Gastroesophageal sphincter (tissue), 4 donors: ENCODE results near the gene AGPAT3. TPM values are rescaled to one million over a fixed set of nuclear protein-coding genes. Genes with fewer than 3 reads are reported as not detected.

Experiments
- ATAC-seq: fragments of 150-250 bp; one replicate; pipeline ENCODE4 v1.9.1; 2016; ENCODE audit warnings: mild to moderate bottlenecking, moderate library complexity
- H3K27ac ChIP-seq, 4 donors: fragments of 200-600 bp; sonication (generic) in 3 of 4; 1 replicate in 3 of 4; 2 replicates in 1 of 4; pipeline ENCODE4 v1.5.1; 2016 to 2019
- H3K27me3 ChIP-seq: fragments of 200-600 bp; sonication (generic); one replicate; pipeline ENCODE4 v1.5.1; 2019
- H3K36me3 ChIP-seq, 2 donors: fragments of 200-600 bp; sonication (generic); one replicate each; pipeline ENCODE4 v1.5.1; 2019; ENCODE audit warnings: control low read depth in 1 of 2
- H3K4me1 ChIP-seq, 3 donors: fragments of 200-600 bp; sonication (generic); 1 replicate in 2 of 3; 2 replicates in 1 of 3; pipeline ENCODE4 v1.5.1; 2016 to 2019; ENCODE audit warnings: control low read depth in 2 of 3
- H3K4me3 ChIP-seq, 2 donors: fragments of 200-600 bp; sonication (generic); one replicate each; pipeline ENCODE4 v1.5.1; 2019; ENCODE audit warnings: mild to moderate bottlenecking in 1 of 2, moderate library complexity in 1 of 2
- H3K9me3 ChIP-seq, 3 donors: fragments of 200-600 bp; sonication (generic); one replicate each; pipeline ENCODE4 v1.5.1; 2017 to 2019; ENCODE audit warnings: control low read depth in 2 of 3
- EP300 ChIP-seq: sonication (generic); formaldehyde crosslinking; IDR thresholded peaks from one replicate; pipeline ENCODE4 v1.6.1; 2017; ENCODE audit warnings: antibody characterized with exemption, mild to moderate bottlenecking
- POLR2A ChIP-seq, 2 donors: fragments of 450-650 bp; IDR thresholded peaks; one replicate each; pipeline ENCODE4 v1.6.1; 2017; ENCODE audit warnings: antibody characterized with exemption in 2 of 2, mild to moderate bottlenecking in 2 of 2, moderate library complexity in 1 of 2
- POLR2AphosphoS5 ChIP-seq: sonication (generic); formaldehyde crosslinking; IDR thresholded peaks from one replicate; pipeline ENCODE4 v1.6.1; 2017; ENCODE audit warnings: antibody characterized with exemption
- WGBS, 2 donors: methylation state at CpG; one replicate each; pipeline ENCODE4 v1.1.5; 2018; ENCODE audit warnings: low coverage in 1 of 2; 5-methylcytosine and 5-hydroxymethylcytosine counted together
- total RNA-seq, 4 donors: library from RNA; depleted of rRNA; stranded (reverse); fragments of >200 nt; gene quantifications; one replicate each; pipeline ENCODE4 v1.1.0, GENCODE V29; 2016
- TF ChIP-seq, protein P1 (sequence below), 4 experiments: fragments of 200-600 bp in 2 of 4; fragments of 450-650 bp in 2 of 4; sonication (generic) in 1 of 4; IDR thresholded peaks; one replicate each; pipeline ENCODE4 v1.5.1; 2017 to 2019; ENCODE audit warnings: antibody characterized with exemption in 4 of 4, mild to moderate bottlenecking in 2 of 4, moderate library complexity in 2 of 4

Gene AGPAT3
- total RNA-seq, 4 donors from 2014 or later = 27.1 to 46.9 (median 32.2) TPM

DNA sequence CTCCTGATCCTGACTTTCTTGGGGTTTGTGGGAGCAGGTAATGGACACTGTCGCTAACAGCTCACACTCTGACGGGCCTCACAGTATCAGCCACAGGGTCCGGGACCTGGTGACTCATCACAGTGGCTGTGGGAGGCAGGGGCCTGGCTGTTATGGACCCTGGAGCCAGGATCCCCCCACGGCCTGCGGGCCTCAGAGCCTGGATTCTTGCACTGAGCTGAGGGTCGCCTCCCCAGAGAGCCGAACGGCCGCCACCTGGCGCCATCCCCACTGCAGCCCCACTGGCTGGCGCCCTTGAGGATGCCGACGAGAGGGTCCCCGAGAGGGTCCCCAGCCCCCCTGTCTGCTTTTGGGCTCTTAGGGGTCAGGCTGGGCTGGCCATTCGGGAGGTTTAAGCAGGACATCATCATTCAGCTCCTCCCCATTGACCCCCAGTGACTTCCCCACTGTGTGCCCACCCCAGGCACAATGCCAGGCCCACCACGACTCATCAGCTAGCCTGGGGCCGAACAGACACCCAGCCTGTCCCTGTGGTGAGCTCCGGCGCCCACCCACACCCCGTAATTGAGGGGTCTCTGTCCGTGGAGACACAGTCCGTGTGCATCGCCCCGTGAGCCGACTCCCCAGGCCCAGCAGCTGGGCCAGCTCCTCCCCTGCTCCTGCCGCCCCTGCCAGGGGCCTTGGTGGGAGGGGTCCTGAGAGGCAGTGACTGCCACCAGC is 116.3 kb downstream of the AGPAT3 start:
- Histone ChIP-seq H3K27ac (no peak overlapping the region), H3K36me3 (peaks cover 0 to 73% of the 10 kb centered on the region in 2 donors), H3K4me3 (no peak overlapping the region), H3K9me3 (no peaks in the 10 kb centered on the region), H3K4me1 (peaks cover 0 to 6% (median 0%) of the 10 kb centered on the region in 3 donors), H3K27me3 (no peaks in the 10 kb centered on the region)
- ATAC-seq = no peak
- WGBS, 2 donors = 100% methylated on average over 1 of the region's 26 CpGs; no CpG with 5 or more reads in 1 of the 2 donors
- TF ChIP-seq POLR2A (IDR thresholded peaks at IDR 0.05) (no peak), POLR2AphosphoS5 (no peak), EP300 (no peak)
- TF ChIP-seq, protein P1, sequence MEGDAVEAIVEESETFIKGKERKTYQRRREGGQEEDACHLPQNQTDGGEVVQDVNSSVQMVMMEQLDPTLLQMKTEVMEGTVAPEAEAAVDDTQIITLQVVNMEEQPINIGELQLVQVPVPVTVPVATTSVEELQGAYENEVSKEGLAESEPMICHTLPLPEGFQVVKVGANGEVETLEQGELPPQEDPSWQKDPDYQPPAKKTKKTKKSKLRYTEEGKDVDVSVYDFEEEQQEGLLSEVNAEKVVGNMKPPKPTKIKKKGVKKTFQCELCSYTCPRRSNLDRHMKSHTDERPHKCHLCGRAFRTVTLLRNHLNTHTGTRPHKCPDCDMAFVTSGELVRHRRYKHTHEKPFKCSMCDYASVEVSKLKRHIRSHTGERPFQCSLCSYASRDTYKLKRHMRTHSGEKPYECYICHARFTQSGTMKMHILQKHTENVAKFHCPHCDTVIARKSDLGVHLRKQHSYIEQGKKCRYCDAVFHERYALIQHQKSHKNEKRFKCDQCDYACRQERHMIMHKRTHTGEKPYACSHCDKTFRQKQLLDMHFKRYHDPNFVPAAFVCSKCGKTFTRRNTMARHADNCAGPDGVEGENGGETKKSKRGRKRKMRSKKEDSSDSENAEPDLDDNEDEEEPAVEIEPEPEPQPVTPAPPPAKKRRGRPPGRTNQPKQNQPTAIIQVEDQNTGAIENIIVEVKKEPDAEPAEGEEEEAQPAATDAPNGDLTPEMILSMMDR (IDR thresholded peaks at IDR 0.05) = no peak

GRCh38 chr21:43981871-43982210 is 116.8 kb downstream of the AGPAT3 start:
- Histone ChIP-seq H3K36me3 (peaks cover 0 to 73% of the 10 kb centered on the region in 2 donors), H3K9me3 (no peaks in the 10 kb centered on the region), H3K4me3 (no peak overlapping the region), H3K27me3 (no peaks in the 10 kb centered on the region), H3K27ac (no peak overlapping the region), H3K4me1 (peaks cover 0 to 9% (median 0%) of the 10 kb centered on the region in 3 donors)
- ATAC-seq = no peak
- TF ChIP-seq EP300 (no peak), POLR2AphosphoS5 (no peak), POLR2A (IDR thresholded peaks at IDR 0.05) (no peak)
- TF ChIP-seq, protein P1 (IDR thresholded peaks at IDR 0.05) = no peak
- WGBS, 2 donors = no CpG with 5 or more reads among the region's 13 CpGs

DNA sequence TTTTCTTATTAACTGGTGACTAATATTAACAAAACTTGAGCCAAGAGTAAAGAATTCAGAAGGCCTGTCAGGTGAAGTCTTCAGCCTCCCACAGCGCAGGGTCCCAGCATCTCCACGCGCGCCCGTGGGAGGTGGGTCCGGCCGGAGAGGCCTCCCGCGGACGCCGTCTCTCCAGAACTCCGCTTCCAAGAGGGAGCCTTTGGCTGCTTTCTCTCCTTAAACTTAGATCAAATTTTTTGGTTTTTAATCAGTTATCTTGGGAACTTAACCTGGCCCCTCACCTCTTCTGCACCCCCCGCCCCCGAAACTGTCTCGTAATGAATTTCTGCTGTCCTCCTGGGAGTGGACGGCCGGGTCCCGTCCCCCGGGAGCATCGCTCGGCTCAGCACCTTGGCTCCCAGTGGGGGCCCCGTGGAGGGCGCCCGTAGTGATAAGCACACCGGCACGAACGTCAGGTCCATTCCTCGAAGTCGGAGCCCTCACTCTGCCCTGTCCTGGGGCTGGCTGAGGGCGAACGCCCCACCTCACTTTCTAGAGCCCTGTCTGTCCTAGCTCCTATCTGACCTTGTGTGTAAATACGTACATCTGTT is 117.6 kb downstream of the AGPAT3 start:
- no peak overlapping the region for H3K4me3 ChIP-seq
- H3K27me3 ChIP-seq = no peaks in the 10 kb centered on the region
- 92 to 100% methylated on average over 7 to 15 of the region's 32 CpGs for WGBS, 2 donors
- H3K36me3 ChIP-seq = peaks cover 0 to 67% of the 10 kb centered on the region in 2 donors
- peaks cover 0 to 13% (median 0%) of the 10 kb centered on the region in 3 donors for H3K4me1 ChIP-seq
- no peak for TF ChIP-seq EP300
- TF ChIP-seq POLR2AphosphoS5 = no peak
- TF ChIP-seq, protein P1 (IDR thresholded peaks at IDR 0.05) = no peak
- no peak for TF ChIP-seq POLR2A (IDR thresholded peaks at IDR 0.05)
- no peak for ATAC-seq
- no peaks in the 10 kb centered on the region for H3K9me3 ChIP-seq
- no peak overlapping the region for H3K27ac ChIP-seq

- ATAC-seq = no peak
These were observed 118.4 kb downstream of the AGPAT3 start for GRCh38 chr21:43983390-43983789.

More at GRCh38 chr21:43983390-43983789, 118.4 kb downstream of the AGPAT3 start:
- Histone ChIP-seq H3K27me3 (no peaks in the 10 kb centered on the region), H3K4me1 (peaks cover 0 to 13% (median 0%) of the 10 kb centered on the region in 3 donors), H3K4me3 (no peak overlapping the region), H3K9me3 (no peaks in the 10 kb centered on the region), H3K27ac (no peak overlapping the region), H3K36me3 (peaks cover 0 to 59% of the 10 kb centered on the region in 2 donors)
- 70 to 100% methylated on average over 2 to 3 of the region's 17 CpGs for WGBS, 2 donors
- TF ChIP-seq, protein P1 (IDR thresholded peaks at IDR 0.05) = no peak
- TF ChIP-seq EP300 (no peak), POLR2AphosphoS5 (no peak)
